ENCODE results near the gene NEURL1B. TPM values are rescaled to one million over a fixed set of nuclear protein-coding genes. Genes with fewer than 3 reads are reported as not detected.
"Not testable (repeated sequence)": the region's sequence is repeated elsewhere in the genome, so short reads cannot be mapped to it uniquely, and the experiment has no call there.

NEURL1B gene, protein sequence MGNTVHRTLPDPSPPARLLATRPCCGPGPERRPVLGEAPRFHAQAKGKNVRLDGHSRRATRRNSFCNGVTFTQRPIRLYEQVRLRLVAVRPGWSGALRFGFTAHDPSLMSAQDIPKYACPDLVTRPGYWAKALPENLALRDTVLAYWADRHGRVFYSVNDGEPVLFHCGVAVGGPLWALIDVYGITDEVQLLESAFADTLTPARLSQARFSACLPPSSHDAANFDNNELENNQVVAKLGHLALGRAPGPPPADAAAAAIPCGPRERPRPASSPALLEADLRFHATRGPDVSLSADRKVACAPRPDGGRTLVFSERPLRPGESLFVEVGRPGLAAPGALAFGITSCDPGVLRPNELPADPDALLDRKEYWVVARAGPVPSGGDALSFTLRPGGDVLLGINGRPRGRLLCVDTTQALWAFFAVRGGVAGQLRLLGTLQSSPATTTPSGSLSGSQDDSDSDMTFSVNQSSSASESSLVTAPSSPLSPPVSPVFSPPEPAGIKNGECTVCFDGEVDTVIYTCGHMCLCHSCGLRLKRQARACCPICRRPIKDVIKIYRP
- 15.2 and 19.4 TPM in 2 replicates for total RNA-seq

DNA sequence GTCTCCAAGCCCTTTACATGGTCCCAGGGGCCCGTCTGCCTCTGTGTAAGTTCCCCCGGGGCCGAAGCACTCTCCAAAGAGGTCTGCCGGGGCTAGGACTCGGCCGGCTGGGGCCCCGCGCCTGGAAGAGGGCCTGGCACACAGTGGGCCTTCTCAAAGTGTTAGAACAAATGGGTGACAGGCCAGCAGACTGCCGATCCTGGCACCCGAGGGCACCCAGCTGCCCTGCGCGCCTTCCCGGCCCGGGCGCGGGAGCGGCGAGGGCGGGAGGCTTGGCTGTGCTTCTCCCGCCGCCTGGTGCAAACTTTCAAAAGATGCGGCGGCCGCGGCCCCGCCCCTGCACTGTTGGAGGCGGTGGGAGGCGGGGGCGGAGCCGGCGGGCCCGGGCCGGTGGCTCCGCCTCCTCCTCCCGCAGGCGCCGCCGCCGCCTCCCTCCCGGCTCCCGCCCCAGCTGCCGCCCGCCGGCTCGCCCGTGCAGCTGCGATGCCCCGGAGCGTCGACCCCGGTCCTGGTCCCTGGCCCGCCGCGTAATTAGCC is at the start of gene NEURL1B:
Gene NEURL1B (plus strand): TSS at position 442 of the 537 bp plus-strand sequence. CDS start 144 bp downstream, outside the sequence.
- DNase-seq (ENCODE audit: extremely low read depth, low read depth, low spot score) = no peak

DNA sequence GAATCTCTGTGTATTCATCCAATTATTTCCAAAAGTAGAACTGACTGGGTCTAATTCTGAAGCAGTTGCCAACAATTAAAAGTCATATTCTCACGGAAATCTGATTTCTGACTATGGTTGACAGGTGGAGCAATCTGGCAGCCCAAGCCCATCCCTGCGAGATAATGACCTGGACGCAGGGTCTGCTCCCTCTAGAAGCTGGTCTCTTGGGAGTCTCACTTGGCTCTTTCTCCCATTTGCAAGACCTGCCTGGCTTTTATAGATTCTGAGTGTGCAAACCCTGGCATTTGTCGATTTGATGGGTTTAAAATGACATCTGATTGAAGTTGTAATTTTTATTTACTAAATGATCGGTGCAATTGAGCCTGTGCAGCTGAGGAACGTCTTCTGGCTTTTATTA is 49.4 kb upstream of the NEURL1B start:
- no peak for DNase-seq (ENCODE audit: extremely low read depth, low read depth, low spot score)

DNA sequence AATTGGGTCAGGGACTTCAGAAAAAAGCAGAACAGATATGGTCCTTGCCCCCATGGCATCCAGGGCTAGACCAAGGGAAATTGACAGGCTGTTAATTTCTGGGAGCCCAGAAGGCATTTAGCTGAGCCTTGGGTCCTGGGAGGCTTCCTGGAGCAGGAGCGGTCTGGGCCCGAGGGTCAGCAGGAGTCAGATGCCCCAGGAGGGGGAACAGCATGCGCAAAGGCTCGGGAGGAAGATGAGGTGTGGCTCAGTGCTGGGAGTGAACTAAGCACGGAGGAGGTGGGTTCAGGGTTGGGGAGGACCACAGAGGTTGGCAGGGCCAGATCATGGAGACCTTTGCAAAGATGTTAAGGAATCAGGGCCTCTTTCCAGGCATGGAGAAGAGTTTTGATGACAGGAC is 48.2 kb upstream of the NEURL1B start:
- DNase-seq (ENCODE audit: extremely low read depth, low read depth, low spot score) = no peak

DNA sequence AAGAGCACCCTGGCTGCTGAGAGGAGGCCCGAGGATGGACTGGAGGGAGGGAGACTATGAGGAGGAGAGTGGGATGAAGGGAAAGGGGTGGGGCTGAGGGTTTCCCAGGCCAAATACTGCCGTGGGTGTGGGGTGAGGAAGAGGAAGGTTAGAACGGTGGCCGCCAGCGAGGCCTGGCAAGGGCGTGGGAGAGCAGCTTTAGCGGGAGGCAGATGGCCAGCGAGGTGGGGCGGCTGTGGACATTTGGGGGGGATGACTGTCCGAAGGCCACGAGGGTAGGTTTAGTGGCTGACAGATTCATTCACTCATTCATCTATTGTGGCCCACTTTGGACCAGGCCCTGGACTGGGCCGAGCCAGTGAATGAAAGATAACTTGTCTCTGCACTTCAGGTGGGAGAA is 47.8 kb upstream of the NEURL1B start:
- DNase-seq (ENCODE audit: extremely low read depth, low read depth, low spot score) = no peak

DNA sequence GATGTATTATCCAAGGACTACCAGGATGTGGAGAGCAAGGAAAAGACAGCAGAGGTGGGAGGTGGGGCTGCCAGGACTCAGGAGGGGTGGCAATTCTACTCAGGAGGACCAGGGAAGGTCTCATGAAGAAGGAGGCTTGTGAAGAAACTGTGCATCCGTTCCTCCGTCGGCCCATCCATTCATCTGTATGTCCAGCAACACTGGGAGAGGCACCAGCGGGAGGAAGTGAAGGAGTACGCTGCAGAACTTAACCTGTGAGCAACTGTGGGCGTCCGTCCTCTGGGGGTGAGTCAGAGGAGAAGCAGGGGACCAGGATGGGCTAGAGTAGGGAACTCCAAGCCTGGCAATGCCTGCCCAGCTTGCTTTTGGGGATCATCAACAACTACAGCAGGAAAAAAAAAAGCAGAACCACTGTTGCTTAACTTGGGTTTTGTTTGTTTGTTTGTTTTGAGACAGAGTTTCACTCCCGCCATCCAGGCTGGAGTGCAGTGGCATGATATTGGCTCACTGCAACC is 47.3 kb upstream of the NEURL1B start:
- DNase-seq (ENCODE audit: extremely low read depth, low read depth, low spot score) = no peak

DNA sequence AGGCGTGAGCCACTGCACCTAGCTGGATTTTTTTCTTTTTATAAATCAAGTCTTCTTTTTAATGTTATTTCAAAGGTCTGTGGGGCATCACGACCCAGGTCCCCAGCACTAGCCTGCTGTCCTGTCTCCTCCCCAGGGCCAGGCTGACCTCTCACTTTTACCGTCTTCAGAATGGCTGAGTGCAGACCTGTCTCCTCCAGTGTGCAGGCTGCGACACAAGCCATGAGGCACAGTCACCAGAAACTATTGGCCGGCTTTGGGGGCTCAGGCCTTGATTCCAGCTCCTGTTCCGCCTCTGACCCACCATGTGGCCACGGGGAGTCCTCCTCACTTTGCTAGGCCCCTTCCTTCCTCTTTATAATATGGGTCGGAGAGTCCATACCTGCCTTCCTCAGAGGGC is 46.6 kb upstream of the NEURL1B start:
- no peak for DNase-seq (ENCODE audit: extremely low read depth, low read depth, low spot score)

DNA sequence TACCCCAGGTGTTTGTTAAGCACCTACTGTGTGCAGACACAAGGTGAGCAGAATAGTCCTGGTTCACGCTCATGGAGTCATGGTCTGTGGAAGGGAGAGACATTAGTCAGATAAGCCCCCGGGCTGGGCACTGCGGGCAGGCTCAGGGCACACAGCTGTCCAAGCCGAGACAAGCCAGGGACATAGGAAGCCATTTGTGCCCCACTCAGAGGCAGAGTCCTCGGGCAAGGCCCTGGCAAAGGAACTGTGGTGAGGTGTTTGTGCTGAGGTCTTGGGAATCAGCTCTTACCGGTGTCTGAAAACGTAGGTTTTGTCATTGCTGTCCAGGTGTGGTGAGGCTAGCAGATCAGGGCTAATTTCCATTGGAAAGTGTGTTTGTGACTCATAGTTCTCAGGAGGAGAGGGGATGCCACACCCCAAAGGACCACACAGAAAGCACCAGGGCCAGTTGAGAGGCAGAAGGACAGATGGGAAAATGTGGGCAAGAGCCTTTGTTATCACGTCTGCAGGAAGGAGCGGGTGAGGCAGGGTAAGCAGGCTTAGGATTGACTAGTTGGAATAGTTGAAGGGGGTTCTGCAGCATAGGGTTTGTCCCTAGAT is 46.1 kb upstream of the NEURL1B start:
- DNase-seq (ENCODE audit: extremely low read depth, low read depth, low spot score) = no peak

DNA sequence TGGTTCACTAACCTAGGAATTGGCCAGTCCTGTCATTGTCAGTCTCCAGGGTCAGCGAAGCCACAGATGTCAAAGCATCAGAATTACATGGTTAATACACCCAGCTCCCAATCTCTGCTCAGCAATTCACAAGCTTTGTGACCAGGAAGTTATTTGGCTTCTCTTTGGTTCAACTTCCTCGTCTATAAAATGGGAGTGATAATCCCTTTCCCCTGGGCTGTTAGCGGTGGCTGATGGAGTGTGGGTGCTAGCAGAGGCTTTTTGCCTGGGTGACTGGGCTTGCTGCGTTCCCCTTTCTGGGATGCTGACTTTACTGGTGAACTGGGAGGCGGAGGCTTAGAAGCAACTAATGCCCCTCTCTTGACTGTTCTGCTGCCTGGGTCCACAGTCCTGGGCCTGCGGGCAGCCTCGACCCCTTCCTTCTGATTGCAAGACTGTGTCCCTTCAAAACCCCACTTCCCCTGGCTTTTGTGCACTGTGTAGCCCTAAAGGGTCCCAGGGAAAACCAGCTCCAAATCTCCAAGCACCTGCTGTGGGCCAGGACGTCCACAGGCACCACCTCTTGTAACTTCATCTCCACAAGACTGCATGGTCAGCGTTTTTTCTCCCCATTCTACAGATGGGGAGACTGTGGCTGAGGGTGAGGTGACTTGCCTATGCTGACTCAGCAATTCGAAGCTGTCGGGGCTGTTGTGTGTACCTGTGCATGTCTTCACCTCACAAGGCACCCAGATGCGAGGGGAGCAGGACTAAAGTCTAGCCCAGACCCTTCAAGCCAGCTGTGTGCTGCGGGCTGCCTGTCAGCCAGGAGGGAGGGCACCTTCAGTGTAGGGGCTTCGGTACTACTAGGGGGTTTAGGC is 45.2 kb upstream of the NEURL1B start:
- no peak for DNase-seq (ENCODE audit: extremely low read depth, low read depth, low spot score)

DNA sequence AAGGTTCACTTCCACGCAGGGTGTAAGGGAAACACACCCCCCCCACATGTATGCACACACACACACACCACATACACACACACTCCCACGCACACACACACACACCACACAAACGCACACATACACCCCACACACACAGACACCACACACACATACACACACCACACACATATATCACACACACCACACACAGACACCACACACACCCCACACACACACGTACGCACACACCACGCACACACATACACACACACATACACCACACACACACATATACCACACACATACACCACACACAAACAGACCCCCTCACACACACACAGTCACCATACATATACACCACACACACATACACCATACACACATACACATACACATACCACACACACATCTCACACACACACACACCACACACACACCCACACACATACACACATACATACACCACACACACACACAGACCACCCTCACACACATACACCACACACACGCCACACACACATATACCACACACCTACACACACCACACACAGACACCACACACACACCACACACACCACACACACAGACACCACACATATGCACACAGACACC is 44.3 kb upstream of the NEURL1B start:
- DNase-seq (ENCODE audit: extremely low read depth, low read depth, low spot score) = no peak

DNA sequence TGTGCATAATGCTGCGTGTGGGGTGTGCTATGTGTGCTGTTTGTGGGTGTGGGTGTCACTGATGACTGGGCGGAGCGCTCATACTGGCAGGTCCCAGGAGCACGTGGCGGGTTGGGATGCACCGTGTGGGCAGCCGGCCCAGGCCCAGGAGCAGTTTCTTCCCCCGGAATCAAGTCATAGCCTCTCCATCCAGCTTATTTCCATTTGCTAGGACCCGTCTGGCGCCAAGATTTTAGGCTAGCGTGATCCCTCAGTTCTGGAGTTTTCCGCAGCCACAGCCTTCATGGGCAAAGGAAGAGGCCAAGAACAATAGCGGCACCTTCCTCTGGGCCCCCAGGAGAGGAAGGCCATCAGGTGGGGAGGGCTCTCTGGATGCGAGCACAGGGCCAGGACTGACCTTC is 43.3 kb upstream of the NEURL1B start:
- DNase-seq (ENCODE audit: extremely low read depth, low read depth, low spot score) = no peak

DNA sequence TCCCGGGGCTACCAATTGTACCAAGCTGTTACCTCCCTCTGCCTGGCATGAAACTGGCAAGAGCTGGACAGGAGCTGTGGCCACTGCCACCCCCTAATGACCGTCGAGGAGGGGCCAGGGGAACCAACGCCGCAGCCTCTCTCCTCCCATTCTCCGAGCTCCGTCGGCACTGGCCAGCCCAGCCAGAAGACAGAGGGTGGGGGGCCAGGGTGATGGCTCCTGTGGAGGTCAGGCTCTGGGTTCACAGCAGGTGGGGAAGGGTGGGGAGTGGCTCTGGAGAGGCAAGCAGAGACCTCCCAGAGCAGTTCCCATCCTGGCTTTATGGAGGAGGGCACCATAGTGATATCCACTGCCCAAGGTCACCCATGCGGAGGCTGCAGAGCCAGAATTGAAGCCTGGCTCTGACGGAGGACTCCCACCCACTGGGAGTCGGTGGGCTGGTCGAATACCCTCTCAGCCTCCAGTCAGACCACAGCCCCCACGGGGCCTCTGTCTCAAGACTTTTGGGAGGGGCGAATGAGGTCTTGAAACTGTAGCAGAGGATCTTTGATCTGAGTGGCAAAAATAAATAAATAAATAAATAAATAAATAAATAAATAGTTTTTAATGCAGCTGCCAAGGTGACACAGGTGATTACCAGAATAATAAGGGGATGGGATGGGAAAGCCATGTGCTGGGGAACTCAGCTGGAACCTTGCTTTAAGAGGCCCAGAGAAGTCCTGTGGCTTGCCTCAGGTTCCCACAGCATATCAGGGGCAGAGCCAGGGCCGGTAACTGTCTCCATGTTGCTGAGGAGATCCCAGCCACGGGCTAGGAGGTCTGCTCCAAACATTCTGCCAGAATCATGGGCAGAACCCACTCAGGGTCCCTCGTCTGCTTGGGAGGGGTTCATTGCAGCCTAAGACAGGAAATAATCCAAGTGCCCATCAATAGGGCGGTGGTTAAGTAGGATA is 42.5 kb upstream of the NEURL1B start:
- no peak for DNase-seq (ENCODE audit: extremely low read depth, low read depth, low spot score)

DNA sequence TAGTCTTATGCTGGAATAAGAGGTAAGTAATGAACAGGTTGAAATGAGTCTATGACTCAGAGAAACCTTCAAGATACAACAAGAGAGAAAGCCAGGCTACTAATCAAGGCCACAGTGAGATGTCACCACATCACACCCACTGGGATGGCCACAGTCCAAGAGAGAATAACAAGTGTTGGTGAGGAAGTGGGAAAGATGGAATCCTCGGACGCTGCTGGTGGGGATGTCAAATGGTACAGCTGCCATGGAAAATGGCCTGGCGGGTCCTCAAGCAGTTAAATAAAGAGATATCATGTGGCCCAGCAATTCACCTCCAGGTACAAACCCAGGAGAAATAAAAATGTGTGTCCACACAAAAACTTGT is 41.9 kb upstream of the NEURL1B start:
- DNase-seq (ENCODE audit: extremely low read depth, low read depth, low spot score) = no peak

DNA sequence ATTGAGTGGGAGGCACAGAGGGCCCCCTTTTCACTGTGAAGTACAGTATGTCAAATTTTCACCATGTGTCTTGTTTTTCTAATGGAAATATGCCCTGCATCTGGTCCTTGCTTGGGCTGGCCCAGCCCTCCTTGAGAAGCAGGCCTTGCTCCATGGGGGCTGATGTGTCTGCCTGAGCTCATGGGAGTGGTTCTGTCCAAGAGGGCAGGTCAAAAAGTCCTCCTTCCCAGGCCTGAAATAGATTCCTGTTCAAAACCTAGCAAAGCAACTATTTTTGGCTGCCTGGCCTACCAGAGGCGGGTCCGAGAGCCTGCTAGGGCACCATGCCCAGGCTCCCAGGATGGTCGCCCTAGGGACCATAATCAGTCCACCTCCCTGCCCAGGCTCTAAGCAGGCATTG is 40.5 kb upstream of the NEURL1B start:
- no peak for DNase-seq (ENCODE audit: extremely low read depth, low read depth, low spot score)

DNA sequence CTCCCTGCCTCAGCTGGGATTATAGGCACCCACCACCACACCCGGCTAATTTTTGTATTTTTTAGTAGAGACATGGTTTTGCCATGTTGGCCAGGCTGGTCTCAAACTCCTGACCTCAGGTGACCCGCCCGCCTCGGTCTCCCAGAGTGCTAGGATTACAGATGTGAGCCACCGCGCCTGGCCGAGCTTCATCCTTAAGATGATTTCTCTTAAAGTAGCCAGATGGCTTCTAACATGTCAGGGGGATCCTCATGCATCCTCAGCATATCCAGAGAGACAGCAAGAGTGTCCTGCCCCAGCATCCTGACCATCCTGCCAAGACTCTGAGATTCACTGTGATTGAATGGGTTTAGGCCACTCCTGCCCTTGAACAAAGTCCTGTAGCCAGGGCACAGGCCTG is 39.5 kb upstream of the NEURL1B start:
- not testable (repeated sequence) for DNase-seq (ENCODE audit: extremely low read depth, low read depth, low spot score)

DNA sequence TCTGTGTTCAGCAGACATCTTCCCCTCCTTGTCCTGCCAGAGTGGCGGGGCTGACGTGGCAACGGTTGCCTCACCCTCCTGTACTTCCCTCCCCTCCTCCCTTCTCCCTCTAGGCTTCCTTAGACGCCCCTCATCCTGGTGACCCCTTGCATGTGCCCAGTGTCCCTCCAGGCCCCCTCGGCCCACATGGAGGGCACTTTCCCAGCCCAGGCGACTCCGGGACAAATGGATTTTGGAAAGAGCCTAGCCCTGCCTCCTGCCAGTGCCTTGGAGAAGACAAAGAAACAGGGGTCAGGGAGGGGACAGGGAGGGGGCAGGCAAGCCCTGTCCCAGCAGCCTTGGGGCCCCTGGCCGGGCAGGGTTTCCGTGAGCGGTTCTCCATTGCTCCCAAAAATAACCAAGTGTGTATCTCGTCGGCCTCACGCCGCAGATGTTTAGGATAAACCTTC is 38.3 kb upstream of the NEURL1B start:
- no peak for DNase-seq (ENCODE audit: extremely low read depth, low read depth, low spot score)

DNA sequence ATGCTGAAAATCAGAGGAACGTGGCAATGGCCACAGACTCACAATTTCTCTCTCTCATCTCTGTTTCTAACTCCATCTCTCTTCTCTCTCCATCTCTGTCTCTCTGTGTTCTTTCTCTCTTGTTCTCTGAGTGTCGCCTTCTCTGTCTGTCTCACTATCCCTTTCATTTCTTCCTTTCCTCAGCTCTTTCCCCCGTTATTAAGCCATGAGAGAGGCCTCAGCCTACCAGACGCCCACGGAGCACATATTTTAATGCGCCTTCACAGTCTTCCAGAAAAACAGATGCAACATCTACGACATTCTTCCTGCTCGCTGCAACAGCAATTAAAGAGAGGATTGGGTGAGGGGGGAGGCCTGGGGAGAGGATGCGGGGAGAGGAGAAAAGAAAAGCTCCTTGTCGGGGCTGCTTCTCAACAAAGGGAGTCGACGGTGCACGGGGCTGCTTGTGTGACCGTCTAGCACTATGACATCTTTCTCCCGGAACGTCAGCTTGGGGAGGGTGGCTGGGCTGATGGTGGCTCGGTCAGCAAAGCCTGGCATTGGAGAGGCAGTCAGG is 37.7 kb upstream of the NEURL1B start:
- no peak for DNase-seq (ENCODE audit: extremely low read depth, low read depth, low spot score)

DNA sequence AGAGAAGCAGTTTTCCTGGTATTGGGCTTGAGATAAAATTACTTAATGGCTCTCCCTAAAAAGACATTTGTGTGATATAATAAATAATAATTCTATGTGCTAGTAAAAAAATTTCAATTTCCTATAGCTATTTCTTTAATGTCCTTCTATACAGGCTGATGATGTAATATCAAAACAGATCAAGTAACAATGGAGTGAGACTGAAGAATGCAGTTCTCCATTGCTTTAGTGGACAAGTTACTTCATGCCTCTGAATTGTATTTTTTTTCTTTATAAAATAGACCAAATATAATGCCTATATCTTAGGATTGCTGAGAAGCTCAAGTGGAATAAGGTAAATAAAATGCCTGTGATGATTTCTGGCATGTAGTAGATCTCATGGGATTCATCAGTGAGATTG is 35.6 kb upstream of the NEURL1B start:
- no peak for DNase-seq (ENCODE audit: extremely low read depth, low read depth, low spot score)

DNA sequence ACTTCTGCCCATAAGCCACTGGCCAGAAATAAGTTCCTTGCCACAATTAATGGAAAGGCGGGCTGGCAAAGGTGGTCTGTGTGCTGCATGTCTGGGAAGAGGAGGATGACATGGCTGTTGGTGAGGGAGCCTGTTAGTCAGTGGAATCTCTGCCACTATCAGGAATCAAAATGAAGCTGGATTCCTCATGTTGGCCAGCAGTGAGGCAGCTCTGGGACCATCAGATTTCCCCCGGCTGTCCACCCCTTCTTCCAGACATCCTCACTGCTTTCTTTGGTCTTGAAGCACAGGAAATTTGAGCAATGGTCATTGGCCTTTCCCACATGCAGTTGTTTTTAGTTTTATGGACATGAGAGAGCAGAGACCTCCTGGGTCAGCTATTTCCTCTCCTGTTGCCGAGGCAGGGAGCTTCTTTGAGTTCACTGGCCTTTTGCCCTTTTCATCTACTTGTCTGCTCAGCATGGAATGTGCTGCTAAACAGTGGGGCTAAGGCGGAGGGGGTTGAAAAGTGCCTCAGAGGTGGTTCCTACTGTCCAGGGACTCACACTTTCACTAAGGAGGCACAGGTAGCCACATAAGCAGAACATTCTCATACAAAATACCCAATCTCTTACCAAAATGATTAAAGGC is 34.8 kb upstream of the NEURL1B start:
- no peak for DNase-seq (ENCODE audit: extremely low read depth, low read depth, low spot score)

Data from glomerular endothelial cell (primary cell).